Mucosa of descending colon (tissue), 3 donors: ENCODE measurements around the gene KRT5. TPM values are rescaled to one million over a fixed set of nuclear protein-coding genes. Genes with fewer than 3 reads are reported as not detected.

ENCODE experiments used
- ATAC-seq: fragments of 200-7000 bp; cut with Tn5 transposase; one replicate; pipeline ENCODE4 v1.9.1; 2020; ENCODE audit warnings: mild to moderate bottlenecking, moderate library complexity
- DNase-seq, 3 donors: peaks; one replicate each; pipeline ENCODE4 v3.0.0-alpha.2; 2020
- H3K36me3 ChIP-seq: fragments of 200-600 bp; one replicate; pipeline ENCODE4 v1.8.0; 2021; ENCODE audit warnings: low read depth, mild to moderate bottlenecking
- H3K4me1 ChIP-seq: fragments of 200-600 bp; one replicate; pipeline ENCODE4 v1.8.0; 2021; ENCODE audit warnings: low read depth, mild to moderate bottlenecking
- H3K4me3 ChIP-seq: fragments of 200-600 bp; one replicate; pipeline ENCODE4 v1.8.0; 2021; ENCODE audit warnings: mild to moderate bottlenecking
- H3K9me3 ChIP-seq: fragments of 200-600 bp; one replicate; pipeline ENCODE4 v1.8.0; 2021; ENCODE audit warnings: mild to moderate bottlenecking
- intact Hi-C, 2 donors: fragments of 100-400 bp; cut with DNase I in 1 of 2; cut with micrococcal nuclease in 1 of 2; formaldehyde crosslinking; loops; one replicate each; pipeline versions ENCODE4 v1.11.0 to v1.11.1; 2022; cut with DNase I, micrococcal nuclease
- total RNA-seq, 3 donors: library from RNA; stranded (reverse); fragmentation: NEBNext Ultra II Directional in 2 of 3; extraction: Animal tissue kit (Norgen Biotek cat#: 25700) in 2 of 3; gene quantifications; one replicate each; pipeline versions ENCODE4 v1.2.1 to v1.2.4, GENCODE V29; 2021 to 2023
- TF ChIP-seq, protein P1 (sequence below): fragments of 200-600 bp; IDR thresholded peaks from one replicate; pipeline ENCODE4 v1.8.0; 2022; ENCODE audit warnings: antibody characterized with exemption, mild to moderate bottlenecking
- donor health status: DM: no; HTN: no; CAD: no; lungs with moderate emphysema.
- donor health status: DM: no; HTN: no; CAD: no.
- donor health status: DM: no; HTN: yes; CAD: no.

The KRT5 gene
- total RNA-seq, 3 donors from 2014 or later: 1.6 TPM; not detected in 2

DNA sequence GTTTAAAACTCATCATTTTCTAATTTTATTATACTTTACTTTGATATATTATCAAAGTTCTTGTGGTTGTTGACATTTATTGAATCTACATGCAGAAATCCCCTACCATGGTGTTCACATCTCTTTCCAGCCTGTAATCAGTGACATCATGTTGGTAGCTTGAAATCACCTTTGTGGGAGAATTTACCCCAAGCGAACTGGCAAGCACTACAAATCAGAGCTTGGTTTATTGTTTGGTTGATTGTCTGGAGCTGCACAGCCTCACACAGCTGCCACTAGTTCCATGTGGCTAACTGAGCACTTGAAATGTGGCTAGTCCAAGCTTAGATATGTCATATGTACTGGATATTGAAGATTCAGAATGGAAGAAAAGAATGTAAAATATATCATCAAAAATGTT is 15.4 kb upstream of the KRT5 start:
- DNase-seq (no peak), ATAC-seq (no peak)
- no peaks in the 10 kb centered on the region for H3K36me3 ChIP-seq
- no peaks in the 10 kb centered on the region for H3K4me1 ChIP-seq
- H3K4me3 ChIP-seq: no peak overlapping the region
- intact Hi-C loops: no loop called here
- H3K9me3 ChIP-seq: no peaks in the 10 kb centered on the region
- TF ChIP-seq, protein P1, sequence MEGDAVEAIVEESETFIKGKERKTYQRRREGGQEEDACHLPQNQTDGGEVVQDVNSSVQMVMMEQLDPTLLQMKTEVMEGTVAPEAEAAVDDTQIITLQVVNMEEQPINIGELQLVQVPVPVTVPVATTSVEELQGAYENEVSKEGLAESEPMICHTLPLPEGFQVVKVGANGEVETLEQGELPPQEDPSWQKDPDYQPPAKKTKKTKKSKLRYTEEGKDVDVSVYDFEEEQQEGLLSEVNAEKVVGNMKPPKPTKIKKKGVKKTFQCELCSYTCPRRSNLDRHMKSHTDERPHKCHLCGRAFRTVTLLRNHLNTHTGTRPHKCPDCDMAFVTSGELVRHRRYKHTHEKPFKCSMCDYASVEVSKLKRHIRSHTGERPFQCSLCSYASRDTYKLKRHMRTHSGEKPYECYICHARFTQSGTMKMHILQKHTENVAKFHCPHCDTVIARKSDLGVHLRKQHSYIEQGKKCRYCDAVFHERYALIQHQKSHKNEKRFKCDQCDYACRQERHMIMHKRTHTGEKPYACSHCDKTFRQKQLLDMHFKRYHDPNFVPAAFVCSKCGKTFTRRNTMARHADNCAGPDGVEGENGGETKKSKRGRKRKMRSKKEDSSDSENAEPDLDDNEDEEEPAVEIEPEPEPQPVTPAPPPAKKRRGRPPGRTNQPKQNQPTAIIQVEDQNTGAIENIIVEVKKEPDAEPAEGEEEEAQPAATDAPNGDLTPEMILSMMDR: no peak

DNA sequence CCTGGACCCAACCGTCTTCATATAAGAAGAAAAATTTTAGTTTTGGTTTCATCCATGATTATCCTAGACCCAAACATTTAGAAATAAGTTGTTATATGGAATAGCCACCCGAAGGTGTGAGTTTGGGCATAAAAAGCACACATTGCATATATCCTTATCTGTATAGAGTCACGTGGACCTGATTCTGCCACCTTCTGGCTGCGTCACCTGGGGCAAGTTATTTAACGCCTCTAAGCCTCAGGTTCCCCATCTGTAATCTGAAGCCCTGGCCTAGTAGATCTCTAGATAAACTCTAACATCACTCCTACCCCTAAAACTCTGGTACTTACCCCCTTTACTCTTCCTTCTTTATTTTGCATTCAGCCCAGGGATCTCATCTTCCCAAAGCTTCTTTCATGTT is 14.3 kb upstream of the KRT5 start:
- TF ChIP-seq, protein P1: no peak
- no peaks in the 10 kb centered on the region for H3K36me3 ChIP-seq
- H3K4me3 ChIP-seq: no peak overlapping the region
- ATAC-seq: peak; percentile 59
- no peaks in the 10 kb centered on the region for H3K9me3 ChIP-seq
- intact Hi-C loops: no loop called here
- peak in 1 of 3 donors; percentile 64 for DNase-seq
- no peaks in the 10 kb centered on the region for H3K4me1 ChIP-seq

DNA sequence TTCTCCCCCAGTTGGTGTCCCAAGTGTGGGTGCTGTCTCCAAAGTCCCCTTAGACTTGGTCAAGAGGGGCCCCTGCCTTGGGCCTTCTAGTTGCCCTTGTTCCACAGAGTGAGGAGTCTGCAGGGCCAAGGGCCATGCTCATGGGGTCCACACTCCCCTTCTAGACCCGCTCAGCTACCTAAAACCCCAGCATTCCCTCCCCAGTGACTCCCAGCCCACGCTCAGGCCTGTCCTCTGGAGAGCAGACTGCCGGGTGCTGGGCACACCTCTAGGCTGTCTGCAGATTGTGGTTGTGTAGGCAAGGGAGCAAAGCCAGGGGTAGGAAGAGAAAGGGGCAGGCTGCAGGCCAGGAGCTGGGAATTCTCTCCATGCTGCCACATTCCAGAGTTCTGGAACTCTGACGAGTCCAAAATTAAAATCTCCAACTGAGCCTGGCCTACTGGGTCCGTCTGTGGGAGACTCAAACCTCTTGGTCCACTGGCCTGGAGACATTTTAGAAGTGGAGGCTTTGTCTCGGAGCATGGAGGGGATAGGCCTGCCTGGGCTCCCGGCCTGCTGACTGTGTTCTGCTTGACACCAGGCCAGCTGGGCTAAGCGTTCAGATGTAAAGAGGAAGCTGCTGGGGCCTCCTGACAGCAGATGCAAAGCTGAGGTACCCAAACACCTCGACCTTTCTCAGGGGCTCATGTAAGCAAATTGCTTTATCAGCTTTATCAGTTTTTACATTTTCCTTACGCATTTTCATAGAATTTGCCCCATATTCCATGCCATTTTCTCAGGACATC is 13.7 kb upstream of the KRT5 start:
- H3K4me3 ChIP-seq: no peak overlapping the region
- intact Hi-C loops: no loop called here
- no peaks in the 10 kb centered on the region for H3K4me1 ChIP-seq
- DNase-seq: no peak
- TF ChIP-seq, protein P1: no peak
- no peaks in the 10 kb centered on the region for H3K36me3 ChIP-seq
- no peak for ATAC-seq
- H3K9me3 ChIP-seq: no peaks in the 10 kb centered on the region

DNA sequence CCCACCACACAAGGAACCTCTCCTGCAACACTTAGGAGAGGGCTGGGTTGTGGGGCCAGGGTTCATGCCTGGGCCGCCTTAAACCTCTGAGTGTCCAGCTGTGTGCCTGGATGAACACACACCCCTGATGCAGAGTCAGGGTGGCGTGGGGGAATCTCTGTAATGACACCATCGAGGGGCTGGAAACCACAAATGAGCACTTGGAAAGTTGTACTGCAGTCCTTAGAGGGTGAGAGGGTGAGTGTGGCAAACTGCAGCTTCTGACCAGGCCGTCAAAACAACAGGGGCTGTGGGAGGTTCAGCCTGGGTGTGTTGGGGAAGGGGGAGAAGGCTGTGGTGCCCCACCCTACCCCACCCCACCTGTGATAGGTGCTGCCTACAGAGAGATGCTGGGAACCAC is 12.4 kb upstream of the KRT5 start:
- no peak for DNase-seq
- TF ChIP-seq, protein P1: no peak
- ATAC-seq: no peak
- H3K4me3 ChIP-seq: no peak overlapping the region
- no peaks in the 10 kb centered on the region for H3K9me3 ChIP-seq
- H3K36me3 ChIP-seq: no peaks in the 10 kb centered on the region
- no peaks in the 10 kb centered on the region for H3K4me1 ChIP-seq
- intact Hi-C loops: no loop called here

DNA sequence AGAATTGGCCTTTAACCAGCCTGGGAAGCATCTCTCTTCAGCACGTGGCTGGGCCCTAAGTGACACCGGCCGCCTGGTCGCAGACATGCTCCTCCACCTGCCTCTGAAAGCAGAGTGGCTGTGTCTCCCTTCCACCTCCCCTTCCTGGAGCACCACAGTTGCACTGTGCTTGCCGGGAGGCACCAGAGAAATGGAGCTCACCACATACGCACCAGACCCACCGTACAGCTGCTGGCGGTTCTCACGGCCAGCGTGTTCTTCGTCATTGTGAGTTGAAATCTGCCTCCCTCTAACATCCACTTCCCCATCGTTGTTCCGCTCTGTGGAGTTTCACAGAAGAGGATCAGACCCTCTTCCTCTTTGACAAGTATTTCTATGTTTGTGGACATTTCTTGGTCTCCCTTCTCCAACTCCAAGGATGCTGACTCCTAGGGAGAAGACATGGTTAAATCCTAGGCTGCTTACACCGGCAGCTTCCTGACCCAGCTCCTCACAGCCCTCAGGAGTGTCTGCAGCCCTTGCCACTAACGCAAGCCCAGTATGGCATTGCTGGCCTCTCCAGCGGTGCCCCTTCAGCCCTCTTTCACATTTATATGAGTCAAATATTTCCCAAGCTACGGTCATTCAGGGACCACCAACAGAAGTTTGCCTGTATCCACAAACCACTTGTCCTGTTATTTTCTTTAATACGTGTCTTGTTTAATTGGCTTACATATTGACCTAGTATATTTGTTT is 11.5 kb upstream of the KRT5 start:
- ATAC-seq (no peak), DNase-seq (peak in 1 of 3 donors; percentile 6)
- intact Hi-C loops: no loop called here
- no peaks in the 10 kb centered on the region for H3K4me1 ChIP-seq
- H3K36me3 ChIP-seq: no peaks in the 10 kb centered on the region
- no peak overlapping the region for H3K4me3 ChIP-seq
- TF ChIP-seq, protein P1: no peak
- H3K9me3 ChIP-seq: no peaks in the 10 kb centered on the region
